ENCODE results near the gene DLG2.

DLG2 gene

GRCh38 chr11:84056653-84057376, 1570.3 kb downstream of the DLG2 start:
- no peak for TF ChIP-seq CTCF (IDR thresholded peaks at IDR 0.05; ENCODE audit: low read depth, low read length)
- DNase-seq (ENCODE audit: extremely low read depth, low read depth) = no peak

GRCh38 chr11:84045146-84045545, 1582.0 kb downstream of the DLG2 start:
- no peak for DNase-seq (ENCODE audit: extremely low read depth, low read depth)

GRCh38 chr11:84044706-84045105, 1582.4 kb downstream of the DLG2 start:
- TF ChIP-seq CTCF (IDR thresholded peaks at IDR 0.05; ENCODE audit: low read depth, low read length) = no peak
- no peak for DNase-seq (ENCODE audit: extremely low read depth, low read depth)

More at GRCh38 chr11:84045146-84045545, 1582.0 kb downstream of the DLG2 start:
- TF ChIP-seq CTCF (IDR thresholded peaks at IDR 0.05; ENCODE audit: low read depth, low read length) = no peak

- no peak for DNase-seq (ENCODE audit: extremely low read depth, low read depth)
- TF ChIP-seq CTCF (IDR thresholded peaks at IDR 0.05; ENCODE audit: low read depth, low read length) = no peak
Observed at GRCh38 chr11:84036664-84037194, 1590.4 kb downstream of the DLG2 start.

GRCh38 chr11:84035645-84036044, 1591.5 kb downstream of the DLG2 start:
- TF ChIP-seq CTCF (IDR thresholded peaks at IDR 0.05; ENCODE audit: low read depth, low read length) = no peak
- no peak for DNase-seq (ENCODE audit: extremely low read depth, low read depth)

GRCh38 chr11:84034484-84034883, 1592.7 kb downstream of the DLG2 start:
- no peak for DNase-seq (ENCODE audit: extremely low read depth, low read depth)
- no peak for TF ChIP-seq CTCF (IDR thresholded peaks at IDR 0.05; ENCODE audit: low read depth, low read length)

- no peak for DNase-seq (ENCODE audit: extremely low read depth, low read depth)
Observed at GRCh38 chr11:84024266-84024665, 1602.9 kb downstream of the DLG2 start.

More at GRCh38 chr11:84024266-84024665, 1602.9 kb downstream of the DLG2 start:
- TF ChIP-seq CTCF (IDR thresholded peaks at IDR 0.05; ENCODE audit: low read depth, low read length) = no peak
